D721Med (cell line): Measurements from ENCODE around the gene FAM163A.

Experiments used
- DNase-seq: peaks from one replicate; pipeline ENCODE4 v3.0.0; 2011; ENCODE audit warnings: low spot score; ENCODE audit not compliant: insufficient read length
- FAIRE-seq: peaks from 2 replicates; lab custom pipeline; 2011; peaks lifted over from hg19 to GRCh38; lab: Jason Lieb, UNC
- TF ChIP-seq, protein P1 (sequence below): IDR thresholded peaks from 2 replicates; pipeline ENCODE4 v1.5.1; 2012; ENCODE audit warnings: mild to moderate bottlenecking, control low read depth; ENCODE audit not compliant: insufficient read depth; ENCODE audit errors: missing control alignments

The FAM163A gene

GRCh38 chr1:179815641-179816040 is 72.5 kb downstream of the FAM163A start:
- no peak for FAIRE-seq
- no peak for DNase-seq
- TF ChIP-seq, protein P1, sequence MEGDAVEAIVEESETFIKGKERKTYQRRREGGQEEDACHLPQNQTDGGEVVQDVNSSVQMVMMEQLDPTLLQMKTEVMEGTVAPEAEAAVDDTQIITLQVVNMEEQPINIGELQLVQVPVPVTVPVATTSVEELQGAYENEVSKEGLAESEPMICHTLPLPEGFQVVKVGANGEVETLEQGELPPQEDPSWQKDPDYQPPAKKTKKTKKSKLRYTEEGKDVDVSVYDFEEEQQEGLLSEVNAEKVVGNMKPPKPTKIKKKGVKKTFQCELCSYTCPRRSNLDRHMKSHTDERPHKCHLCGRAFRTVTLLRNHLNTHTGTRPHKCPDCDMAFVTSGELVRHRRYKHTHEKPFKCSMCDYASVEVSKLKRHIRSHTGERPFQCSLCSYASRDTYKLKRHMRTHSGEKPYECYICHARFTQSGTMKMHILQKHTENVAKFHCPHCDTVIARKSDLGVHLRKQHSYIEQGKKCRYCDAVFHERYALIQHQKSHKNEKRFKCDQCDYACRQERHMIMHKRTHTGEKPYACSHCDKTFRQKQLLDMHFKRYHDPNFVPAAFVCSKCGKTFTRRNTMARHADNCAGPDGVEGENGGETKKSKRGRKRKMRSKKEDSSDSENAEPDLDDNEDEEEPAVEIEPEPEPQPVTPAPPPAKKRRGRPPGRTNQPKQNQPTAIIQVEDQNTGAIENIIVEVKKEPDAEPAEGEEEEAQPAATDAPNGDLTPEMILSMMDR = no peak

- DNase-seq (no peak), FAIRE-seq (no peak)
- TF ChIP-seq, protein P1 = no peak
Observed at GRCh38 chr1:179816196-179816960, 73.3 kb downstream of the FAM163A start.

- TF ChIP-seq, protein P1 = no peak
Observed at GRCh38 chr1:179817056-179817455, 74.0 kb downstream of the FAM163A start.

GRCh38 chr1:179817789-179818188 is 74.7 kb downstream of the FAM163A start:
- no peak for FAIRE-seq
- TF ChIP-seq, protein P1 = no peak
- no peak for DNase-seq

More at GRCh38 chr1:179817056-179817455, 74.0 kb downstream of the FAM163A start:
- FAIRE-seq (no peak), DNase-seq (no peak)

- FAIRE-seq (no peak), DNase-seq (no peak)
- TF ChIP-seq, protein P1 = no peak
Observed at GRCh38 chr1:179818260-179818659, 75.2 kb downstream of the FAM163A start.

DNA sequence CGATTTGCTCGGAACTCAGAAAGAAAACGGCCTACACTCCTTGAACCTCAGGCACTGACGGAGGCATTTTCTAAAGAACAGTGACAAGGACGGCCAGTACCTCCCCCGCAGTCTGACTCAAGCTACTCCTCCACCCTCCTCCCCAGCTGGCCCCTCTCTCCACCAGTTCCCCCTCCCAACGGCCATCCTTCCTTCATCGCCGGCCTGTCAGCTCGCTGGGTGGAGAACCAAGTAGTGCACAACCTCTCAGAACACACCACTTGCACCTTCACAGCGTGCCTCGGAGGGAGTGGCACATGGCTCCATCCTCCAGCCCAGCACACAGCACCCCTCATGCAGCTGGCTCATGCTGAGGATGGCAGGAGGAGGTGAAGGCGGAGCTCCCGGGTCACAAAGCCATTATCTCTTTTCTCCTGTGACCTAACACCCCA is 75.7 kb downstream of the FAM163A start:
- FAIRE-seq (no peak), DNase-seq (no peak)
- TF ChIP-seq, protein P1 = no peak

- FAIRE-seq (no peak), DNase-seq (no peak)
- TF ChIP-seq, protein P1 = no peak
Observed at GRCh38 chr1:179820226-179820970, 77.3 kb downstream of the FAM163A start.
